HCT116 (cell line): ENCODE data around the gene CA11. TPM values are rescaled to one million over a fixed set of nuclear protein-coding genes. Genes with fewer than 3 reads are reported as not detected.

Experiments used
- ATAC-seq: fragments of 200-7000 bp; cut with Tn5 transposase; 2 replicates; pipeline ENCODE4 v1.9.1; 2020; ENCODE audit warnings: mild to moderate bottlenecking, moderate library complexity
- BruUV-seq: library from RNA; stranded (reverse); fragments of 400-500 nt; replicated peaks from 2 replicates; lab custom pipeline; 2021; lab: Mats Ljungman, UMichigan
- CTCF ChIA-PET: fragments of 300-600 bp; sonication (Branson Sonifier 250); formaldehyde crosslinking; loops from one replicate; lab custom pipeline; 2021; ENCODE audit warnings: antibody characterized with exemption; lab: Charles Lee
- POLR2A ChIA-PET: fragments of 300-600, 350-600 bp; sonication (Branson Sonifier 250); formaldehyde crosslinking; loops from one replicate; lab custom pipeline; 2021; ENCODE audit warnings: antibody characterized with exemption; lab: Charles Lee
- RAD21 ChIA-PET, 2 experiments: fragments of 300-600 bp; sonication (Branson Sonifier 250); formaldehyde crosslinking; loops; one replicate each; lab custom pipeline; 2023; ENCODE audit warnings: low total read pairs in 2 of 2; ENCODE audit not compliant: uncharacterized antibody in 2 of 2, unreplicated experiment in 2 of 2, low non-redundant PET in 1 of 2; lab: Charles Lee
- DNase-seq: peaks from one replicate; pipeline ENCODE4 v3.0.0-alpha.2; 2010; ENCODE audit warnings: low read depth, low spot score
- H2AFZ ChIP-seq: fragments of 200-600 bp; shearing (Covaris generic), sonication (generic); 2 replicates; pipeline ENCODE4 v1.6.1; 2017; ENCODE audit warnings: low read depth, mixed run types, mixed read lengths, antibody characterized with exemption, low read length; ENCODE audit not compliant: poor library complexity, severe bottlenecking
- H3K27ac ChIP-seq: 2 replicates; pipeline ENCODE4 v1.5.1; 2012; ENCODE audit warnings: low read depth, low read length
- H3K27me3 ChIP-seq: fragments of 200-600 bp; sonication (generic); 2 replicates; pipeline ENCODE4 v1.6.1; 2016; ENCODE audit warnings: mixed run types, low read length, mixed read lengths; ENCODE audit not compliant: insufficient read depth
- H3K36me3 ChIP-seq, 2 experiments: fragments of 200-500 bp in 1 of 2; fragments of 200-600 bp in 1 of 2; sonication (Bioruptor generic) in 1 of 2; sonication (generic) in 1 of 2; 2 replicates each; pipeline versions ENCODE4 v1.5.1 to v1.6.1; 2014 to 2016; ENCODE audit warnings: low read length in 2 of 2, inconsistent platforms in 1 of 2, mixed read lengths in 1 of 2, mixed run types in 1 of 2; ENCODE audit not compliant: insufficient read depth in 2 of 2, control insufficient read depth in 1 of 2
- H3K4me1 ChIP-seq, 2 experiments: fragments of 200-600 bp in 1 of 2; sonication (generic) in 1 of 2; 2 replicates each; pipeline versions ENCODE4 v1.5.1 to v1.6.1; 2012 to 2017; ENCODE audit warnings: low read length in 2 of 2, inconsistent platforms in 1 of 2, mild to moderate bottlenecking in 1 of 2, mixed read lengths in 1 of 2, mixed run types in 1 of 2, moderate library complexity in 1 of 2; ENCODE audit not compliant: insufficient read depth in 2 of 2, control insufficient read depth in 1 of 2
- H3K4me2 ChIP-seq: fragments of 200-600 bp; sonication (generic); 2 replicates; pipeline ENCODE4 v1.6.1; 2017; ENCODE audit warnings: mixed run types, low read length, mixed read lengths
- H3K4me3 ChIP-seq, 2 experiments: fragments of 200-600 bp in 1 of 2; sonication (generic) in 1 of 2; replicated peaks in 1 of 2; 2 replicates each; pipeline ENCODE4 v1.5.1; 2011 to 2016; ENCODE audit warnings: low read length in 2 of 2, control low read depth in 1 of 2, low read depth in 1 of 2, mild to moderate bottlenecking in 1 of 2, mixed read lengths in 1 of 2, mixed run types in 1 of 2
- H3K79me2 ChIP-seq: fragments of 200-600 bp; sonication (generic); 2 replicates; pipeline ENCODE4 v1.6.1; 2017; ENCODE audit warnings: mild to moderate bottlenecking, mixed run types, low read length, moderate library complexity, mixed read lengths; ENCODE audit not compliant: insufficient read depth
- H3K9ac ChIP-seq: fragments of 200-600 bp; sonication (generic); 2 replicates; pipeline ENCODE4 v1.6.1; 2016; ENCODE audit warnings: low read length, mixed read lengths
- H3K9me2 ChIP-seq: fragments of 200-600 bp; sonication (generic), shearing (Covaris generic); 2 replicates; pipeline ENCODE4 v1.6.1; 2017; ENCODE audit warnings: mixed run types, mild to moderate bottlenecking, moderate library complexity; ENCODE audit not compliant: insufficient read depth
- H3K9me3 ChIP-seq, 2 experiments: fragments of 200-500 bp in 1 of 2; fragments of 200-600 bp in 1 of 2; sonication (Bioruptor generic) in 1 of 2; sonication (generic) in 1 of 2; 2 replicates each; pipeline ENCODE4 v1.6.1; 2014 to 2017; ENCODE audit warnings: low read length in 2 of 2, mixed read lengths in 2 of 2, inconsistent platforms in 1 of 2, low read depth in 1 of 2, mild to moderate bottlenecking in 1 of 2, mixed run types in 1 of 2, moderate library complexity in 1 of 2; ENCODE audit not compliant: control insufficient read depth in 1 of 2, insufficient read depth in 1 of 2
- H4K20me1 ChIP-seq: fragments of 200-600 bp; sonication (generic), shearing (Covaris generic); 2 replicates; pipeline ENCODE4 v1.6.1; 2017; ENCODE audit warnings: mixed run types, mild to moderate bottlenecking, moderate library complexity; ENCODE audit not compliant: insufficient read depth
- ATF3 ChIP-seq: IDR thresholded peaks from 2 replicates; pipeline ENCODE4 v1.6.1; 2012
- CEBPB ChIP-seq: IDR thresholded peaks from 2 replicates; pipeline ENCODE4 v1.6.1; 2012; ENCODE audit warnings: low read depth
- ELF1 ChIP-seq: IDR thresholded peaks from 2 replicates; pipeline ENCODE4 v1.6.1; 2012; ENCODE audit warnings: low read depth, borderline replicate concordance
- EZH2 ChIP-seq: fragments of 200-600 bp; sonication (generic); IDR thresholded peaks from 2 replicates; pipeline ENCODE4 v1.6.1; 2017; ENCODE audit warnings: antibody characterized with exemption, mixed run types
- FOSL1 ChIP-seq: IDR thresholded peaks from 2 replicates; pipeline ENCODE4 v1.6.1; 2012; ENCODE audit warnings: low read depth
- JUND ChIP-seq: IDR thresholded peaks from 2 replicates; pipeline ENCODE4 v1.6.1; 2012
- MAX ChIP-seq: IDR thresholded peaks from 2 replicates; pipeline ENCODE4 v1.6.1; 2012
- POLR2A ChIP-seq: IDR thresholded peaks from 2 replicates; pipeline ENCODE4 v1.7.0; 2011; ENCODE audit warnings: borderline replicate concordance; ENCODE audit not compliant: insufficient read depth, insufficient read length; ENCODE audit errors: extremely low read depth
- POLR2AphosphoS5 ChIP-seq: IDR thresholded peaks from 2 replicates; pipeline ENCODE4 v1.6.1; 2011; ENCODE audit warnings: mild to moderate bottlenecking, low read depth, low read length, moderate library complexity
- RAD21 ChIP-seq: IDR thresholded peaks from 2 replicates; pipeline ENCODE4 v1.6.1; 2012; ENCODE audit warnings: low read depth, mild to moderate bottlenecking
- SIN3A ChIP-seq: IDR thresholded peaks from 2 replicates; pipeline ENCODE4 v1.6.1; 2012; ENCODE audit warnings: low read depth
- YY1 ChIP-seq: IDR thresholded peaks from 2 replicates; pipeline ENCODE4 v1.6.1; 2011; ENCODE audit warnings: low read length, low read depth, moderate library complexity, mild to moderate bottlenecking; ENCODE audit not compliant: insufficient replicate concordance; ENCODE audit errors: extremely low read depth
- ZBTB33 ChIP-seq: IDR thresholded peaks from 2 replicates; pipeline ENCODE4 v1.6.1; 2011; ENCODE audit warnings: mild to moderate bottlenecking, low read length, moderate library complexity; ENCODE audit not compliant: insufficient replicate concordance; ENCODE audit errors: extremely low read depth
- ZFX ChIP-seq: fragments of 450-650 bp; IDR thresholded peaks from 2 replicates; pipeline ENCODE4 v1.6.1; 2017
- ZNF274 ChIP-seq: fragments of 200-500 bp; sonication (Bioruptor generic); IDR thresholded peaks from 2 replicates; pipeline ENCODE4 v1.6.1; 2014; ENCODE audit warnings: mild to moderate bottlenecking, low read depth, low read length, inconsistent platforms
- intact Hi-C: fragments of 100-400 bp; cut with micrococcal nuclease; formaldehyde crosslinking; loops from 2 replicates; pipeline ENCODE4 v1.10.0; 2022
- total RNA-seq: library from RNA; stranded (reverse); gene quantifications from one replicate; pipeline ENCODE4 v1.2.1, GENCODE V29; 2021; ENCODE audit not compliant: unreplicated experiment
- TF ChIP-seq, protein P1 (sequence below), 3 experiments: fragments of 200-600 bp in 1 of 3; sonication (generic) in 1 of 3; IDR thresholded peaks in 2 of 3; conservative IDR thresholded peaks in 1 of 3; 2 replicates each; pipeline ENCODE4 v1.5.1; 2012 to 2017; ENCODE audit warnings: low read depth in 2 of 3, low read length in 2 of 3, antibody characterized with exemption in 1 of 3, borderline replicate concordance in 1 of 3, control low read depth in 1 of 3, mild to moderate bottlenecking in 1 of 3, mixed read lengths in 1 of 3, mixed run types in 1 of 3, moderate library complexity in 1 of 3; ENCODE audit not compliant: insufficient read depth in 1 of 3

Gene CA11
- total RNA-seq, 1 experiment from 2014 or later = 29.6 TPM

DNA sequence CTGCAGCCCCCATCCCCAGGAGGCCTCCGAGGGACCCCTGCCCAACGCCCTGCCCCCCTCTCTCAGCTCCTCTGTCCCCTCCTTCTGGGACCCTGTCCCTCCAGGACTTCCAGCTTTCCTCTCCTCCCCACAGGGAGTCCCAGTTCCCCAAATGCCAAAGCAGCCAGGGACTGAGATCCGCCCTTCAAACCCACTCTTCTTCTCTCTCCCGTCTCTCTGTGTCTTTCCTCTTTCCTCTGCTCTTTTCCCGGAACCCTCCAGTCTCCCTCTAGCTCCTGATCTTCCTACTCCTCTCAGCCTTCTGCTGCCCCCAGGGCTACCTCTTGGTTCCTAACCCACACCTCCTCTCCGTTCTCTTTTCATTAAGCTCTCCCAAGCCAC lies 377 bp downstream of the CA11 start:
- H2AFZ ChIP-seq = no peak overlapping the region
- H3K27me3 ChIP-seq = no peaks in the 10 kb centered on the region

More for the DNA sequence above, 377 bp downstream of the CA11 start:
- Histone ChIP-seq H3K9me3 (no peaks in the 10 kb centered on the region), H3K27ac (peak overlapping the region; percentile 83), H3K4me2 (peak overlapping the region; percentile 85), H3K9me2 (no peaks in the 10 kb centered on the region), H3K9ac (peak overlapping the region; percentile 56), H3K4me1 (peaks cover 19 to 49% of the 10 kb centered on the region in 2 experiments), H3K4me3 (peak overlapping the region; percentile 55 to 58), H3K36me3 (no peaks in the 10 kb centered on the region), H3K79me2 (no peaks in the 10 kb centered on the region), H4K20me1 (no peaks in the 10 kb centered on the region)
- TF ChIP-seq ZFX = no peak
- TF ChIP-seq ZNF274 = no peak
- TF ChIP-seq ZBTB33 = no peak
- no peak for TF ChIP-seq EZH2
- TF ChIP-seq, protein P1, sequence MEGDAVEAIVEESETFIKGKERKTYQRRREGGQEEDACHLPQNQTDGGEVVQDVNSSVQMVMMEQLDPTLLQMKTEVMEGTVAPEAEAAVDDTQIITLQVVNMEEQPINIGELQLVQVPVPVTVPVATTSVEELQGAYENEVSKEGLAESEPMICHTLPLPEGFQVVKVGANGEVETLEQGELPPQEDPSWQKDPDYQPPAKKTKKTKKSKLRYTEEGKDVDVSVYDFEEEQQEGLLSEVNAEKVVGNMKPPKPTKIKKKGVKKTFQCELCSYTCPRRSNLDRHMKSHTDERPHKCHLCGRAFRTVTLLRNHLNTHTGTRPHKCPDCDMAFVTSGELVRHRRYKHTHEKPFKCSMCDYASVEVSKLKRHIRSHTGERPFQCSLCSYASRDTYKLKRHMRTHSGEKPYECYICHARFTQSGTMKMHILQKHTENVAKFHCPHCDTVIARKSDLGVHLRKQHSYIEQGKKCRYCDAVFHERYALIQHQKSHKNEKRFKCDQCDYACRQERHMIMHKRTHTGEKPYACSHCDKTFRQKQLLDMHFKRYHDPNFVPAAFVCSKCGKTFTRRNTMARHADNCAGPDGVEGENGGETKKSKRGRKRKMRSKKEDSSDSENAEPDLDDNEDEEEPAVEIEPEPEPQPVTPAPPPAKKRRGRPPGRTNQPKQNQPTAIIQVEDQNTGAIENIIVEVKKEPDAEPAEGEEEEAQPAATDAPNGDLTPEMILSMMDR (IDR thresholded peaks at IDR 0.05 in 2 of 3, conservative IDR thresholded peaks at IDR 0.05 in 1 of 3; ENCODE audit: borderline replicate concordance in 1 of 3, insufficient read depth in 1 of 3, low read depth in 2 of 3, low read length in 2 of 3) = no peak
- no peak for TF ChIP-seq SIN3A
- TF ChIP-seq JUND = no peak
- TF ChIP-seq POLR2AphosphoS5 = no peak
- no peak for TF ChIP-seq YY1
- no peak for TF ChIP-seq ELF1
- TF ChIP-seq RAD21 = no peak
- no peak for TF ChIP-seq POLR2A
- TF ChIP-seq CEBPB = no peak
- TF ChIP-seq MAX = no peak
- TF ChIP-seq ATF3 = no peak
- TF ChIP-seq FOSL1 = no peak
- ChIA-PET CTCF (interaction anchor here (0.7 to 2.4 kb wide), 17 partner anchors 8 to 325 kb away, joined by 3 to 14 read pairs (median 4); partner anchors contain the start of genes FUT2, RPL18 and SPHK2), RAD21 (interaction anchor here (0.9 to 1.4 kb wide), 4 partner anchors 30 to 197 kb away, joined by 3 to 5 read pairs (median 3); no protein-coding TSS in a partner anchor), POLR2A (interaction anchor here (0.5 to 2.5 kb wide), 18 partner anchors 8 to 995 kb away, joined by 3 to 27 read pairs (median 4); partner anchors contain the start of genes DBP, FGF21, FUT2 and PPP1R15A)
- ATAC-seq (0 out of 2 replicates have a peak, but pooled peaks have one; percentile 1), DNase-seq (no peak)
- BruUV-seq = TSS peak; percentile 92
- intact Hi-C loops = no loop called here
